HEK293T (cell line): ENCODE measurements around the gene CALN1.

ENCODE experiments used
- ARNT ChIP-seq: fragments of 450-650 bp; IDR thresholded peaks from 2 replicates; pipeline ENCODE4 v1.6.1; 2017; ENCODE audit warnings: mild to moderate bottlenecking
- FOXA1 ChIP-seq: fragments of 450-650 bp; IDR thresholded peaks from 2 replicates; pipeline ENCODE4 v1.6.1; 2016; ENCODE audit warnings: mild to moderate bottlenecking
- FOXM1 ChIP-seq: fragments of 450-650 bp; IDR thresholded peaks from 2 replicates; pipeline ENCODE4 v1.6.1; 2017; ENCODE audit warnings: mild to moderate bottlenecking, borderline replicate concordance

DNA sequence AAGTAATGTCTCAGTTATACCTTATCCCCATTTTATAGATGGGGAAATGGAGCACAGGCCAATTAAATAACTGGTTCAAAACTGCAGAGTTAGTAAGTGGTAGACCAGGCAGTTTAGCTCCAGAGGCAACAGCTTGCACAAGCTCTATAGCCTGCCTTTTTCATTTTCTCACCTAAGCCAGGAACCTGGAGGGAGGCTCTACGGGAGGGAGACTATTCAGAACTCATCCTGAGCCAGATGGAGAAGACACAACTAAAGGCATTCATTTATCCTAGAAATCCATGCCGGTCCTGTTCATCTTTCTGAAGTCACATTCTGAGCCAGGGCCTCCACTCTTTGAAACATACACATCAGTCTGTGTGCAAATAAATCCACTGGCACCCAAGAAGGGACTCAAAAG lies 103.2 kb downstream of the CALN1 start:
- TF ChIP-seq FOXA1 (no peak), FOXM1 (no peak), ARNT (no peak)
